ENCODE measurements around the gene NEK2.

Gene NEK2

GRCh38 chr1:211612786-211613107 lies 62.7 kb downstream of the NEK2 start:
- DNase-seq (ENCODE audit: low read depth in 1 of 2, low spot score in 1 of 2) = no peak
